A549 (cell line): ENCODE measurements around the gene DCLK3.

Experiments used
- ELK1 ChIP-seq: fragments of 150-350 bp; IDR thresholded peaks from 2 replicates; pipeline ENCODE4 v1.6.1; 2014; ENCODE audit warnings: low read depth, mild to moderate bottlenecking, low read length
- MAX ChIP-seq: IDR thresholded peaks from 2 replicates; pipeline ENCODE4 v1.6.1; 2012
- PHF8 ChIP-seq: fragments of 200-600 bp; sonication (generic); IDR thresholded peaks from 2 replicates; pipeline ENCODE4 v1.6.1; 2016; ENCODE audit warnings: low read depth, mild to moderate bottlenecking, antibody characterized with exemption, moderate library complexity, borderline replicate concordance
- POLR2A ChIP-seq: IDR thresholded peaks from 2 replicates; pipeline ENCODE4 v1.6.1; 2012; ENCODE audit warnings: mild to moderate bottlenecking, low read length
- TF ChIP-seq, protein P1 (sequence below): fragments of >200 bp; sonication (Bioruptor Twin); formaldehyde crosslinking; IDR thresholded peaks from 3 replicates; pipeline ENCODE4 v1.5.1; 2016

DNA sequence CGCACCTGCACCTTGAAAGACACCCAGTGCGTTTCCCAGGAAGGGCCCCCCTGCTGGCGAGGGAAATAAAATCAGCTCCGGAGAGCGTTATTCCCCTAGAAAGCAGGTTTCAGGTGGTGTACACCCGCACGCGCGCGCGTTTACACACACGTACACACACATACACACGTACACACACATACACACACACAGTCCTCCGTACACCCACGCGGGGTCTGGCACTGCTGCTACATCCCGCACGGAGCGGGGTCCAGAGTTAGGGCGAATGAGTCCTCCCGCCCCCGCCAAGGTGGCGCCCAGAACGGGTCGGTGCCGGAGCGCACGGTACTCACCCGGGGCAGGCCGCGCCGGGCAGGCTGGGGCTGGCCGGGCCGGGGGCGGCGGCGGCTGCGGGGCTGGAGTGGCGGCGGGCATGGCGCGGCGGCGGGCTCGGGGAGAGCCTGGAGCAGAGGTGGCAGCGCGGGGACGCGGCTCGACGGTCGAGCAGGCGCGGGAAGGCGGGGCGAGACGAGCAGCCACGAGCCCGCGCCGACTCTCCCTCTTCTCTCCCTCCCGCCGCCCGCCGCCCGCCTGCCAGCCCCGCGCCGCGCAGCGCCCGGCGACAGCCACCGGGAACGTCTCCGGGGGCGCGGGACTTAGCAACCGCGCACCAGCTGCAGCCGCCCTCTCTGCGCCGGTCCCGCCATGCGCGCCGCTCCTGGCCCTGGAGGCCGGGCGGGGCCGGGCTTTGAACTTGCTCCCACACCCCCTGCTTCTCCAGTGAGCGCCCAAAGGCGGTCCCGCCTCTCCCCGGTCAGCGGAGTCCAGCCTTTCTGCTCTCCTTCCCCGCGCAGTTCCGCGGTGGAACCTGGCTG lies at the start of gene DCLK3:
- TF ChIP-seq PHF8 = no peak
- no peak for TF ChIP-seq MAX
- TF ChIP-seq, protein P1, sequence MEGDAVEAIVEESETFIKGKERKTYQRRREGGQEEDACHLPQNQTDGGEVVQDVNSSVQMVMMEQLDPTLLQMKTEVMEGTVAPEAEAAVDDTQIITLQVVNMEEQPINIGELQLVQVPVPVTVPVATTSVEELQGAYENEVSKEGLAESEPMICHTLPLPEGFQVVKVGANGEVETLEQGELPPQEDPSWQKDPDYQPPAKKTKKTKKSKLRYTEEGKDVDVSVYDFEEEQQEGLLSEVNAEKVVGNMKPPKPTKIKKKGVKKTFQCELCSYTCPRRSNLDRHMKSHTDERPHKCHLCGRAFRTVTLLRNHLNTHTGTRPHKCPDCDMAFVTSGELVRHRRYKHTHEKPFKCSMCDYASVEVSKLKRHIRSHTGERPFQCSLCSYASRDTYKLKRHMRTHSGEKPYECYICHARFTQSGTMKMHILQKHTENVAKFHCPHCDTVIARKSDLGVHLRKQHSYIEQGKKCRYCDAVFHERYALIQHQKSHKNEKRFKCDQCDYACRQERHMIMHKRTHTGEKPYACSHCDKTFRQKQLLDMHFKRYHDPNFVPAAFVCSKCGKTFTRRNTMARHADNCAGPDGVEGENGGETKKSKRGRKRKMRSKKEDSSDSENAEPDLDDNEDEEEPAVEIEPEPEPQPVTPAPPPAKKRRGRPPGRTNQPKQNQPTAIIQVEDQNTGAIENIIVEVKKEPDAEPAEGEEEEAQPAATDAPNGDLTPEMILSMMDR = no peak
- no peak for TF ChIP-seq ELK1
- TF ChIP-seq POLR2A = no peak
